NCI-H345 treated with DMSO at 0.1 percent for 48 hours (cell line): ENCODE results near the gene GUCA2A.

Experiments
- DNase-seq: peaks from one replicate; lab custom pipeline; 2025; ENCODE audit not compliant: unreplicated experiment; lab: John Stamatoyannopoulos, UW

GUCA2A gene

DNA sequence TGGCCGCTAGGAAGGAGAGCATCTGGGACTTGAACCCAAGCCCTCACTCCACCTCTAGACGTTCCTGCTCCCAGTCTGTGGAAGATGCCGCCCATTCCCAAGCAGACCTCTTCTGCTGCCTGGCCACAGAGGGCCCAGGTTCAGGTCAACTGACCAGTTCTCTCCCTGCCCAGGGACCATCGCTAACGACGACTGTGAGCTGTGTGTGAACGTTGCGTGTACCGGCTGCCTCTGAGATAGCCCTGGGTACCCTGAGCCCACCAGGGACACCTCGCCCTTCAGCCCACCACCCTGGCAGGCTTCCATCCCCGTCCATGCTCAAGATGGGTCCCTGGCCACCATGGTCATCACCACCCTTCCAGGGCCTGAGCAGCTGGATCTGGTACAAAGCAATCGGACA lies 9.2 kb downstream of the GUCA2A start:
- no peak for DNase-seq

DNA sequence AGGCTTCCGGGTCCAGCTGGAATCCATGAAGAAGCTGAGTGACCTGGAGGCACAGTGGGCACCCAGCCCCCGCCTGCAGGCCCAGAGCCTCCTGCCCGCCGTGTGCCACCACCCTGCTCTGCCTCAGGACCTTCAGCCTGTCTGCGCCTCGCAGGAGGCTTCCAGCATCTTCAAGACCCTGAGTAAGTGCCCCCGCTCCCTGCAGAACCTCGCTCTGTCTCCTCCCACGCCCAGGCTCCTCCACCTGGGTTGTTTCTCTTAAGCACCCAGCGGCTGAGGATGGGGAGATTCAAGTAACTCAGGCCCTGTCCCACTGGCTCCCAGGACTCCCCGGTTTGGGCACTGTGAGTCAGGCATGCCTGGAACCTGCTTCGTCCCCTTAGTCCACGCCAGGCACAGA lies 9.9 kb downstream of the GUCA2A start:
- no peak for DNase-seq

DNA sequence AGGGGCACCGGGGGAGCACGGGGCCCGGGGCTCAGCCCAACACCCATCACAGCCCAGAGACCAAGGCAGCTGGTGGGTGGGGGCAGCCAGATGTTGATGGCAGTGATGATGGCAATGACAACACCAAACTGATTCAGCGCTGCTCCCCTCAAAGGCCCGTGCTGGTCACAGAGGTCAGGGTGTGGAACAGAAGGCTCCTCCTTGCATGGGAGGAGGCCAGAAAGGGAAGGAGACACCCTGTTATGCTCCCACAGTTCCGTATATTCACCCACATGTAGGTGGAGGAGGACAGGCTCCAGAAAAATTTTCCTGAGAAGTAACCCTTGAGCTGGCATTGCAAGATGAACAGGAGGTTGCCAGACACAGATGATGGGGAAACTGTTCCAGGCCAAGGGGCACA lies 10.9 kb downstream of the GUCA2A start:
- DNase-seq = no peak

DNA sequence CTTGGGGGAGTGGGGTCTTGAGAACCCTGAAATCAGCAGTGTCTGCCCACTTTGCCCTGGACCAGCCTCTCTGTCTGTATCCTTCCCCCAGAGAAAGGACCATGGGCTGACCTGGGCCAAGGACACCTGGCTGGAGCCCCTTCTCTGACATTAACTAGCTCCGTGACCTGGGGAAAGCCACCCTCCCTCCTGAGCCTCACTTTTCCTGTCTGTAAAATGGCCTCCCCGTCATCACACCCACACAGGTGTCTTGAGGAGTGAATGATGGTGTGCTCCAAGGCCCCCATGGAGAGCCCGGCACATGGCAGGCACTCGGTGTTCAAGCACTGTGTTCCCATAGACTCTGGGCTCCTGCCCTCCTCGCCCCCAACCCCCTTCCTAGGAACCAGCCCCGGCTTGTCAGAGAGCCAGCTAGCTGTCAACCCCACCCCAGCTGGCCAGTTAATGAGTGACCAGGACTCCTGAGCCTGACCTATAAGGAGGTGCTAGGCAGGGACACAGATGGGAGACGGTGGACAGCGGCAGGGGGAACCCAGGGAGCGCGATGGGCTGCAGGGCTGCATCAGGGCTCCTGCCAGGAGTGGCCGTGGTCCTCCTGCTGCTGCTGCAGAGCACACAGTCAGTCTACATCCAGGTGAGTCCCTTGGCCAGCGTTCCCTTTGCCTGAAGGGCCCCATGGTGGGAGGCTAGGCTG lies 11.5 kb downstream of the GUCA2A start, which contains the start of gene GUCA2B:
TSS of gene GUCA2B (plus strand) at position 504 of the 694 bp plus-strand sequence. CDS start at position 545, 41 bp downstream.
- DNase-seq = no peak

GRCh38 chr1:42152119-42152518 lies 12.4 kb downstream of the GUCA2A start:
- no peak for DNase-seq

DNA sequence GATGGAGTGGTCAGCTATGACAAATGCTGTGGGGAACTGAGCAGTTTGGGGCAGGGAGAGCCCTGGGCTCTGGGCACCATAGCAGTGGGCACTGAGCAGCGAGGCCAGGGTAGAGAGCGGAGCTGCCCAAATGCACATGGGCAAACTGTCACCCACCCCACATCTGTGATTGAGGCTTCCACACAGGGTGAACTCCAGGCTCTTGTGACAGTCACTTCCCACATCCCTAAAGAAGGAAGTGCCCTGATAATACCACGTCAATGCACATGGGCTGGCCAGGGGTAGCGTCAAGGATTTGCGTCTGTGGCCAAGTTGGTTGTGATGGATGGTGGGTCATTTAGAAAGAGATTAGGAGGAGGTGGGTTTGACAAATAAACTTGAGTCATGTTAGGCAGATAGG lies 13.9 kb downstream of the GUCA2A start:
- DNase-seq = no peak

GRCh38 chr1:42148166-42148565 lies 16.4 kb downstream of the GUCA2A start:
- no peak for DNase-seq

GRCh38 chr1:42146626-42147320 lies 17.8 kb downstream of the GUCA2A start:
- peak; percentile 51 for DNase-seq

- no peak for DNase-seq
Measured at GRCh38 chr1:42145764-42146625, 18.6 kb downstream of the GUCA2A start.

DNA sequence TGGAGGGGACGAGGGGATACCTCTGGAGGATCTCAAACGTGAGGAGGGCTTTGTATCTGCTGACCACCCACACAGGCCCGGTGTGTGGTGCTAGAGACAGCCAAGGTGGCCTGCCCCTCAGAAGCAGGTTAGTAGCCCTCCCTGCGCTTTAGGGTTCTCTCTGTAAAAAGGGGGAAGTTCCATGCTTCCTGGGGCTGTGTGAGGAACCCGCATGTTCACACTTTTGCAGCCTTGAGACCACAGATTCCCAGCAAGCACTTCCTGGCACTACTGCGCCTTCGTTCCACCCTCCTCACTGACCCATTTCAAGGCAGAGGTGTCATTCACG lies 19.2 kb downstream of the GUCA2A start:
- DNase-seq = no peak

- DNase-seq = no peak
Measured at GRCh38 chr1:42144711-42145388, 19.7 kb downstream of the GUCA2A start.

GRCh38 chr1:42143896-42144710 lies 20.4 kb downstream of the GUCA2A start:
- DNase-seq = no peak

- DNase-seq = no peak
Measured at GRCh38 chr1:42142894-42143675, 21.5 kb downstream of the GUCA2A start.

GRCh38 chr1:42141978-42142377 lies 22.6 kb downstream of the GUCA2A start:
- DNase-seq = no peak

DNA sequence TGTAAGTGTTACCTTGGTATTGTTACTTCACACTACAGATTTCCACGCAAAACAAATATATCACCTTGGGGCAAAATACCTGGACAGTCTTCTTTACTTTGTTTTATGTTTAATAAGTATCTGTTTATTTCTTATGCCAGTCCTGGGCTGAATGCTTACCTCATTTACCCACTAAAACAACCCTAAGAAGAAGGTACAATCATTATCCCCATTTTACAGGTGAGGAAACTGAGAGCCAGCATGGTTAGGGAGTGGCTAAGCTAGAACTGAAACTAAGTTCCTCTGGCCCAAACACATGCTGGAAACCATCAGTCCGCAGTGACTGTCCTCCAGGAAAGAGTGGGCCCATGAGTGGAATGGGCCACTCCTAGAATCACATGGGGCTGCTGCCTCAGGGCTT lies 24.4 kb downstream of the GUCA2A start:
- no peak for DNase-seq

GRCh38 chr1:42139444-42139843 lies 25.1 kb downstream of the GUCA2A start:
- no peak for DNase-seq

DNA sequence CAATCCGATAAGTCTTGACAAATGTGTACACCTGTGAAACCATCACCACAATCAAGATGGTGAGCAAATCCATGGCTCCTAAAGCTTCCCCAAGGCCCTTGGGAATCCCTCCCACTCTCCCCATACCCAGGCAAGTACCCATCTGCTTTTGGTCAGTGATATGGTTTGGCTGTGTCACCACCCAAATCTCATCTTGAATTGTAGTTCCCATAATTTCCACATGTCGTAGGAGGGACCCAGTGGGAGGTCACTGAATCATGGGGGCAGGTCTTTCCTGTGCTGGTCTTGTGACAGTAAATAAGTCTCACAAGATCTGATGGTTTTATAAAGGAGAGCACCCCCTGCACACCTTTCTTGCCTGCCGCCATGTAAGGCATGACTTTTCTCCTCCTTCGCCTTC lies 26.0 kb downstream of the GUCA2A start:
- no peak for DNase-seq

DNA sequence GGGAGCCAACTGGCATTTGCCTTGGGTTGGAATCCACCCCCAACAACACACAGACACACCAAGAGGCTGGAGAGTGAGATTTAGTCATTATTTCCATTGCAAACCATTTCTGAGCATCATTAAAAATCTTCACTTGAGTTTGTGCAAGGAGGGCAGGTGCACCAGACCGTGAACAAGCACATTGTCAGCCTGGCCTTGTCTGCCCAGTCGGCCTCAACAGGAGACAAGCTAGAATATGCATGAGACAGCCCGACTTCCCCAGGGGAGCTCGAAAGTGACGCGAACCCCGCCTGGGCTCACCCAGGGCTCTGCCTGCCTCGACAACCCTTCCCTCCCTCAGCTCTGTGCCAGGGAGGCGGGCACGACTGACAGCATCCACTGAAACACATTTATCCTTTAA lies 26.8 kb downstream of the GUCA2A start:
- no peak for DNase-seq

GRCh38 chr1:42136466-42136865 lies 28.1 kb downstream of the GUCA2A start:
- no peak for DNase-seq

GRCh38 chr1:42135426-42135825 lies 29.1 kb downstream of the GUCA2A start:
- no peak for DNase-seq
